ENCODE data around the gene HOXB4.

HOXB4 gene

GRCh38 chr17:48527547-48527932 lies 50.6 kb downstream of the HOXB4 start:
- no peak for FAIRE-seq

- no peak for FAIRE-seq
These were observed 51.3 kb downstream of the HOXB4 start for GRCh38 chr17:48526608-48527546.
